GM12878 (cell line): ENCODE results near the gene BRSK2.

Experiments used
- CTCF ChIP-seq, 3 experiments: IDR thresholded peaks in 2 of 3; conservative IDR thresholded peaks in 1 of 3; 2 replicates each; pipeline ENCODE4 v1.5.1; 2011; ENCODE audit warnings: low read depth in 3 of 3, low read length in 3 of 3, mild to moderate bottlenecking in 3 of 3, control low read depth in 2 of 3, moderate library complexity in 2 of 3, inconsistent platforms in 1 of 3, mixed read lengths in 1 of 3; ENCODE audit not compliant: control insufficient read depth in 2 of 3, insufficient read depth in 1 of 3; ENCODE audit errors: extremely low read depth in 1 of 3
- EP300 ChIP-seq, 2 experiments: fragments of 150-350 bp in 1 of 2; IDR thresholded peaks; 2 replicates each; pipeline ENCODE4 v1.6.1; 2011 to 2012; ENCODE audit warnings: low read depth in 2 of 2, low read length in 2 of 2, borderline replicate concordance in 1 of 2, improper control_type of control experiment in 1 of 2, inconsistent platforms in 1 of 2; ENCODE audit not compliant: control insufficient read depth in 1 of 2
- POLR2A ChIP-seq: IDR thresholded peaks from 2 replicates; pipeline ENCODE4 v1.6.1; 2011; ENCODE audit warnings: low read depth, mild to moderate bottlenecking, low read length
- POLR2AphosphoS5 ChIP-seq: IDR thresholded peaks from 2 replicates; pipeline ENCODE4 v1.6.1; 2011; ENCODE audit warnings: mild to moderate bottlenecking, low read length, inconsistent platforms

GRCh38 chr11:1488575-1489180 lies 98.9 kb downstream of the BRSK2 start:
- no peak for TF ChIP-seq CTCF (IDR thresholded peaks at IDR 0.05 in 2 of 3, conservative IDR thresholded peaks at IDR 0.05 in 1 of 3; ENCODE audit: control insufficient read depth in 2 of 3, extremely low read depth in 1 of 3, insufficient read depth in 1 of 3, low read depth in 3 of 3, low read length in 3 of 3)
- no peak for TF ChIP-seq POLR2A
- no peak for TF ChIP-seq POLR2AphosphoS5
- TF ChIP-seq EP300 (IDR thresholded peaks at IDR 0.05; ENCODE audit: borderline replicate concordance in 1 of 2, control insufficient read depth in 1 of 2, low read depth in 2 of 2, low read length in 2 of 2), result no peak
